Activated gamma-delta T cell treated with anti-CD3 and anti-CD28 coated beads, Interleukin-2, amount 50 U/mL, for 16 hours (primary cell): ENCODE data around the gene DLGAP3.
"Not testable (repeated sequence)": the region's sequence is repeated elsewhere in the genome, so short reads cannot be mapped to it uniquely, and the experiment has no call there.

Experiments
- DNase-seq: peaks from one replicate; pipeline ENCODE4 v3.0.0-alpha.2; 2020; ENCODE audit warnings: low read depth

DLGAP3 gene

GRCh38 chr1:34829250-34829649, 100.2 kb downstream of the DLGAP3 start:
- no peak for DNase-seq

- DNase-seq = no peak
Observed at GRCh38 chr1:34828611-34829010, 100.8 kb downstream of the DLGAP3 start.

- DNase-seq = no peak
Observed at GRCh38 chr1:34827341-34827941, 102.0 kb downstream of the DLGAP3 start.

GRCh38 chr1:34825455-34826091, 103.9 kb downstream of the DLGAP3 start:
- no peak for DNase-seq

GRCh38 chr1:34824817-34825454, 104.5 kb downstream of the DLGAP3 start:
- DNase-seq = no peak

GRCh38 chr1:34822202-34822601, 107.2 kb downstream of the DLGAP3 start:
- DNase-seq = no peak

- not testable (repeated sequence) for DNase-seq
Observed at GRCh38 chr1:34818862-34819261, 110.6 kb downstream of the DLGAP3 start.

- DNase-seq = no peak
Observed at GRCh38 chr1:34816778-34817177, 112.7 kb downstream of the DLGAP3 start.

GRCh38 chr1:34816332-34816731, 113.1 kb downstream of the DLGAP3 start:
- DNase-seq = no peak
